GF-D8 (cell line): ENCODE measurements around the gene FAM9B.

ENCODE experiments used
- DNase-seq: peaks from one replicate; lab custom pipeline; 2025; lab: John Stamatoyannopoulos, UW

FAM9B gene

GRCh38 chrX:8980756-8981155 is 53.2 kb downstream of the FAM9B start:
- no peak for DNase-seq
